Measurements from ENCODE around the gene TMEM72.

DNA sequence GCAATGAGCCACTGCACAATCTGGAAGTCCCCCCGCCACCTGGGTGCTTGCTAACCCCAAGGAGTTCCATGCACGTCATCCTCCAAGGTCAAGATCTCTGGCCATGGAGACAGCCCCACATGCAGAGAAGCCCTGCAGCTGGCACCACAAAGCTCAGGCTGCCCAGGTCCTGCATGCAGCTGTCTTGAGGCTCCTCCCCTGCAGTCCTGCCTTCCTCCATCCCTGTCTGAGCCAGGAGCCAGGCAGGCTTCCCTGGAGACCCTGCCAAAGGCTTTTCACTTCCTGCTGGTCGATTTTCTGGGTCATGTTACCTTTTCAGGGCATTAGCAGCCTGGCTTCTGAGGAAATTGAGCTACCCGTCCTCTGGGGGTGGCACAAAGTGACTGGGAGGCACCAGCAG is 12.5 kb upstream of the TMEM72 start:
- TF ChIP-seq, protein P1, sequence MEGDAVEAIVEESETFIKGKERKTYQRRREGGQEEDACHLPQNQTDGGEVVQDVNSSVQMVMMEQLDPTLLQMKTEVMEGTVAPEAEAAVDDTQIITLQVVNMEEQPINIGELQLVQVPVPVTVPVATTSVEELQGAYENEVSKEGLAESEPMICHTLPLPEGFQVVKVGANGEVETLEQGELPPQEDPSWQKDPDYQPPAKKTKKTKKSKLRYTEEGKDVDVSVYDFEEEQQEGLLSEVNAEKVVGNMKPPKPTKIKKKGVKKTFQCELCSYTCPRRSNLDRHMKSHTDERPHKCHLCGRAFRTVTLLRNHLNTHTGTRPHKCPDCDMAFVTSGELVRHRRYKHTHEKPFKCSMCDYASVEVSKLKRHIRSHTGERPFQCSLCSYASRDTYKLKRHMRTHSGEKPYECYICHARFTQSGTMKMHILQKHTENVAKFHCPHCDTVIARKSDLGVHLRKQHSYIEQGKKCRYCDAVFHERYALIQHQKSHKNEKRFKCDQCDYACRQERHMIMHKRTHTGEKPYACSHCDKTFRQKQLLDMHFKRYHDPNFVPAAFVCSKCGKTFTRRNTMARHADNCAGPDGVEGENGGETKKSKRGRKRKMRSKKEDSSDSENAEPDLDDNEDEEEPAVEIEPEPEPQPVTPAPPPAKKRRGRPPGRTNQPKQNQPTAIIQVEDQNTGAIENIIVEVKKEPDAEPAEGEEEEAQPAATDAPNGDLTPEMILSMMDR (IDR thresholded peaks at IDR 0.05; ENCODE audit: insufficient read depth, low read length, poor library complexity, severe bottlenecking), result no peak
- no peak for TF ChIP-seq EZH2phosphoT487 (conservative IDR thresholded peaks at IDR 0.05; ENCODE audit: low read length)

Data from SU-DHL-6 (cell line).